NCI-H187 (cell line): ENCODE results near the gene GTF2IRD1.
A peak's percentile ranks its signal among the peaks of the same experiment; 100 is the strongest.
"Not testable (repeated sequence)": the region's sequence is repeated elsewhere in the genome, so short reads cannot be mapped to it uniquely, and the experiment has no call there.

Experiments used
- DNase-seq, 2 experiments: peaks; one replicate each; lab custom pipeline; 2025; lab: John Stamatoyannopoulos, UW

Gene GTF2IRD1

DNA sequence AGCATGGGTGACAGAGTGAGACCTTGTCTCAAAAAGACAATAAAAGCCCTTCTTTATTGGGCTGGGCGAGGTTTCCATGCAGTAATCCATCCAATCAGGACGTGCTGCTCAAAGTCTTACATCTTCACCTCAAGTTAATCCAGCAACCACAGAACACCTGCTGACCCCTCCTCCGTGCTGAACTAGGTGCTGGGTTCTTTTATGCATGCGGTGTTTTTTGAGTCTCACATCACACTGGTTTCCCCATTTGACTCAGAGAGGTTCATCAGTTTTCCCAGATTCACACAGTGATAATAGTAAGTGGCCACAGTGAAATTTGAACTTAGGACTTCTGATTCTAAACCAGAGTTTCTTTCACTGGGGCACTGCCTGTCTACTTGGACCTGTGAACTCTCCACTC, 145.5 kb downstream of the GTF2IRD1 start:
- DNase-seq = no peak

DNA sequence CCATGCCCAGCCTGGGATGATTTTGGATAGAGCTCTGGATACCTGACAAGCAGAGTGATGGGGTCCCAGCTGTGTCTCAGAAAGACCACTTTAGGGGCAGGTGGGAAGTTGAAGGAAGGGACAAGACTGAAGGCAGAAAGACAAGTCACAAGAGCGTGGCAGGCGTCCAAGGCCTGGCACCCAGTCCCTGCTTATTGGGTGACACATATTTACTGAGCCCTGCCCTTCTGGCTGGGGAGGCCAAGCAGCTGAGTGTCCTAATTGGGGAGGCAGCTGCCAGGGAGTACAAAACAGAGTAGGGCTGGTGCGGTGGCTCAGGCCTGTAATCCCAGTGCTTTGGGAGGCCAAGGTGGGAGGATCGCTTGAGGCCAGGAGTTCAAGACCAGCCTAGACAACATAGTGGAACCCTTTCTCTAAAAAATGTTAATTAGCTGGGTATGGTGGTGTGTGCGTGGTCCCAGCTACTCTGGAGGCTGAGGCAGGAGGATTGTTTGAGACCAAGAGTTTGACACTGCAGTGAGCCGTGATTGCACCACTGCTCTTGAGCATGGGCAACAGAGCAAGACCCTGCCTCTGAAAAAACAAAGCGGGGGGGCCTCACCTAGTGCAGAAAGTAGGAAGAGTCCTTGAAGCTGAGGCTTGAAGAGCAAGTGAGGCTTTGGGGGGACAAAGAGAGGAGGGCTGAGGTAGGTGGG, 150.8 kb downstream of the GTF2IRD1 start:
- no peak for DNase-seq

GRCh38 chr7:74606101-74606908, 152.6 kb downstream of the GTF2IRD1 start:
- peak in 1 of 2 experiments; percentile 59 for DNase-seq

GRCh38 chr7:74606909-74607510, 153.3 kb downstream of the GTF2IRD1 start:
- no peak for DNase-seq

- DNase-seq = peak in 1 of 2 experiments; percentile 40
Measured at GRCh38 chr7:74612015-74612829, 158.5 kb downstream of the GTF2IRD1 start.

DNA sequence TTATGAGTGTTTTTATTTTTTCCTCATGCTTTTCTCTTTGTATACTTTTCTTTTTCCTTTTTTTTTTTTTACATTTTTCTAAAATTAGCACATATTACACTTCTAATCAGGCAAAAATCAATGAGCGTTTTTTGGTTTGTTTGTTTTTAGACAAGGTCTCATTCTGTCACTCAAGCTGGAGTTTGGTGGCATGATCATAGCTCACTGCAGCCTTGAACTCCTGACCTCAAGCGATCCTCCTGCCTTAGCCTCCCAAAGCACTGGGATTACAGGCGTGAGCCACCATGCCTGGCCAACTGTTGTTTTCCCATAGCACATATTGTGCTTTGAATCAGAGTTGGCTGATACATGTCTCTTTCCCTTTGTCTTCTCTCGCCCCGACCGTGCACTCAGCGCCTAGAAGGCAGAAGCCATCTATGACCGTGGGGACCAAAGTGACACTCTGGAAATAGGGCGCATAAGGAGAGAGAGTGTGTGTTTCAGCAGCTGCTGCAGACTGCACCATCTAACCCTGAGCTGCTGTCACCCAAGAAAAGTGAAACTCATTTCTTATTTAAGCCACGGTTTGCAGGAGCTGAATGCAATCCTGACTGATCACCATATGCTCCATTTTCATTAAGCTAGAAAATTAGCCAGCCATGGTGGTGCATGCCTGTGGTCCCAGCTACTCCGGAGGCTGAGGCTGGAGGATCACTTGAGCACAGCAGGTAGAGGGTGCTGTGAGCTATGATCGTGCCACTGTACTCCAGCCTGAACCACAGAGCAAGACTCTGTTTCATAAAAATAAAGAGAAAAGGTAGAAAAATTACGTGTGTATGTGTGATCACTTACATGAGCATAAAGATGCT, 162.5 kb downstream of the GTF2IRD1 start:
- no peak for DNase-seq

GRCh38 chr7:74617180-74617744, 163.6 kb downstream of the GTF2IRD1 start:
- DNase-seq = no peak

GRCh38 chr7:74619235-74619860, 165.6 kb downstream of the GTF2IRD1 start:
- DNase-seq = no peak

- DNase-seq = no peak
Measured at GRCh38 chr7:74622228-74622749, 168.6 kb downstream of the GTF2IRD1 start.

- no peak for DNase-seq
Measured at GRCh38 chr7:74623135-74623534, 169.4 kb downstream of the GTF2IRD1 start.

DNA sequence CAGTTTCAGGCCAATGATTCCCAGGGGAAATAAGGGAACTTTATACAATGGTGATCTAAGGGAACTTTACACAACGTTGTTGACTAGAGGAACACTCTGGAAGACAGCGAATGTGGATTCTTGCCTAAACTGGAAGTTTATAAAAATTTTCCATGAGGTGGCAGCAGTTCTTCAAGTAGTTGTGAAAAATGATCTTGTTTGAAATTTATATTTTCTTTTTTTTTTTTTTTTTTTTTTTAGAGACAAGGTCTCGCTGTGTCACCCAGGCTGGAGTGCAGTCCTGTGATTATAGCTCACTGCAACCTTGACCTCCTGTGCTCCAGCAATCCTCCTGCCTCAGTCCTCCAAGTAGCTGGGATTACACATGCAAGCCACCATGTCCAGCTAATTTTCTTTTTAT, 171.7 kb downstream of the GTF2IRD1 start:
- no peak for DNase-seq

DNA sequence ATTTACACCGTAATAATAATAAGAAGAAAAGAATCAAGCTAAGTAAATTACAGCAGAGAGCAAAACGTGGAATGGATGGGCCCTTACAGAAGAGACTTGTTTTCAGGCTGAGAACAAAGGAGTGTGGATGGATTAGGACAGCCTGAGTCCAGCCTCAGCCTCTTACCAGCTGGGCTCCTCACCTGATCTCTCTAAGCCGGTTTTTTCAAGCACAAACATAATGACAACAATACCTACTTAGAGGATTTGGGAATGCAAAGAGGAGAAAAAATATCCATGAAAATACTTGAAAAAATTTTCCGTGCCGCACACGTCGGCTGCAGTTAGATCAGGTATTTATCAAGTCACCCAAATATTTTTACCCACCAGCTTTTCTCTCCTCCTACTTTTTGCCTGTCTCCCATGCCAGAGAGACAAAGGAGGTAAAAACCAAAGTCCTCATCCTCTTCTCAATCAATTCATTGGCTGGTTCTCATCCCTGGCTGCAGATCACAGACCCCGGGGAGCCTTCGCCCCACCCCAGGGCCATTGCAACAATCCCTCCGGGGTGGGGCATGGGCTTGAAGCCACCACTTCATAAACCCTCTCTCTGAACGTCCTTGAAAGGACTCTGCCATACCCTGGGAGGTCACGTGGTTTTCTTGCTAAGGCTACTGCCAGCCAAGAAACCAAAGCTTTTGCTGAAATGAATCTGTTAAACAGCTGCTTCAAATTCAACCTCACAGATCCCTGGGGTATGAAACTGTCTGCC, 174.1 kb downstream of the GTF2IRD1 start:
- peak; percentile 94 to 96 for DNase-seq

GRCh38 chr7:74632505-74632904, 178.8 kb downstream of the GTF2IRD1 start:
- no peak for DNase-seq

DNA sequence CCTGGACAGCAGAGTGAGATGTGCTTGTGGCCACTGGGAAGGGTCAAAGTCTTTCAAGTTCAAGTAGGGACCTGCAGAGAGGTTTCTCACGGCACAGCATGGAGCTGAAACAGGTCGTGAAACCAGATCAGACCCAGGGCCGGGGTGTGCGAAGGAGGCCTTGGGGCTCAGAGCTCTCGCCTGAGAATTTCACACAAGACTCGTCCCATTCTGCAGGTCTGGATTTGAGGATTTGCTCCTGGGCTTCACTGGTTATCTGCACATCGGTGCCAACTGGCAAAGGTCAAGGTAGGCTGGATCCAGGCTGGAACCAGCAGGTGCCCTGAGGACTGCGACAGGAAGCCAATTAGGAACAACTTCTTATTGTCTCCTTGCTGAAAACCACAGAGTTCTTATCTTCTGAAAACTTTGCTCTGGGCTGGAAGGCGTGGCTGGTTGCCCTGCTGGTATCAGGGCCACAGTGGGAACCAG, 179.8 kb downstream of the GTF2IRD1 start:
- DNase-seq = no peak

- DNase-seq = no peak
Measured at GRCh38 chr7:74637745-74638144, 184.0 kb downstream of the GTF2IRD1 start.

DNA sequence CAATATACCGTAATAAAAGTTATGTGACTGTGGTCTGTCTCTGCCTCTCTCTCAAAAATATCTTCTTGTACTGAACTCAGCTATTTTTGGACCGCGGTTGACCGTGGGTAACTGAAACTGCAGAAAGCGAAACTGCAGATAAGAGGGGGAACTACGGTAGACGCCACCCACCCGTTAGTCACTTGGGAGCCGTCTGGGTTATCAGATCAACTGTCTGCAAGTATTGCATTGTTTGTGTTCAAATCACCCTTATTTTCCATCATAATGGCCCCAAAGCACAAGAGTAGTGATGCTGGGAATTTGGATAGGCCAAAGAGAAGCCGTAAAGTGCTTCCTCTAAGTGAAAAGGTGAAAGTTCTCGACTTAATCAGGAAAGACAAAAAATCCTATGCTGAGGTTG, 196.3 kb downstream of the GTF2IRD1 start:
- not testable (repeated sequence) for DNase-seq

- DNase-seq = not testable (repeated sequence)
Measured at GRCh38 chr7:74650493-74651132, 196.9 kb downstream of the GTF2IRD1 start.

GRCh38 chr7:74651133-74651504, 197.4 kb downstream of the GTF2IRD1 start:
- DNase-seq = not testable (repeated sequence)
